Measurements from ENCODE around the gene SUN1. TPM values are rescaled to one million over a fixed set of nuclear protein-coding genes. Genes with fewer than 3 reads are reported as not detected.

Gene SUN1
- total and polyA plus RNA-seq, 10 of the 15 experiments (the other 5 are each of a cell fraction or from before 2014, with no cell fraction given): 27.8 to 107 (median 65.8) TPM

- TF ChIP-seq CBX3 (IDR thresholded peaks at IDR 0.05; ENCODE audit: borderline replicate concordance, low read depth): no peak
- TF ChIP-seq FOS (IDR thresholded peaks at IDR 0.05; ENCODE audit: borderline replicate concordance, extremely low read depth, insufficient read length): no peak
- TF ChIP-seq, protein P1, sequence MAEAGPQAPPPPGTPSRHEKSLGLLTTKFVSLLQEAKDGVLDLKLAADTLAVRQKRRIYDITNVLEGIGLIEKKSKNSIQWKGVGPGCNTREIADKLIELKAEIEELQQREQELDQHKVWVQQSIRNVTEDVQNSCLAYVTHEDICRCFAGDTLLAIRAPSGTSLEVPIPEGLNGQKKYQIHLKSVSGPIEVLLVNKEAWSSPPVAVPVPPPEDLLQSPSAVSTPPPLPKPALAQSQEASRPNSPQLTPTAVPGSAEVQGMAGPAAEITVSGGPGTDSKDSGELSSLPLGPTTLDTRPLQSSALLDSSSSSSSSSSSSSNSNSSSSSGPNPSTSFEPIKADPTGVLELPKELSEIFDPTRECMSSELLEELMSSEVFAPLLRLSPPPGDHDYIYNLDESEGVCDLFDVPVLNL (IDR thresholded peaks at IDR 0.05; ENCODE audit: low read depth, low read length): no peak
- no peak for TF ChIP-seq PAX8 (IDR thresholded peaks at IDR 0.05)
- peak in 1 of 2 experiments; percentile 73; a peak in 1 of 3 replicates for TF ChIP-seq EGR1 (IDR thresholded peaks at IDR 0.05; ENCODE audit: borderline replicate concordance in 1 of 2, low read depth in 2 of 2, low read length in 2 of 2)
- TF ChIP-seq TBL1XR1 (IDR thresholded peaks at IDR 0.05; ENCODE audit: low read depth, low read length): no peak
- TF ChIP-seq BCLAF1 (IDR thresholded peaks at IDR 0.05): no peak
- TF ChIP-seq DPF2 (IDR thresholded peaks at IDR 0.05): 0 out of 2 replicates have a peak, but pooled peaks have one; percentile 42
- TF ChIP-seq, protein P2, sequence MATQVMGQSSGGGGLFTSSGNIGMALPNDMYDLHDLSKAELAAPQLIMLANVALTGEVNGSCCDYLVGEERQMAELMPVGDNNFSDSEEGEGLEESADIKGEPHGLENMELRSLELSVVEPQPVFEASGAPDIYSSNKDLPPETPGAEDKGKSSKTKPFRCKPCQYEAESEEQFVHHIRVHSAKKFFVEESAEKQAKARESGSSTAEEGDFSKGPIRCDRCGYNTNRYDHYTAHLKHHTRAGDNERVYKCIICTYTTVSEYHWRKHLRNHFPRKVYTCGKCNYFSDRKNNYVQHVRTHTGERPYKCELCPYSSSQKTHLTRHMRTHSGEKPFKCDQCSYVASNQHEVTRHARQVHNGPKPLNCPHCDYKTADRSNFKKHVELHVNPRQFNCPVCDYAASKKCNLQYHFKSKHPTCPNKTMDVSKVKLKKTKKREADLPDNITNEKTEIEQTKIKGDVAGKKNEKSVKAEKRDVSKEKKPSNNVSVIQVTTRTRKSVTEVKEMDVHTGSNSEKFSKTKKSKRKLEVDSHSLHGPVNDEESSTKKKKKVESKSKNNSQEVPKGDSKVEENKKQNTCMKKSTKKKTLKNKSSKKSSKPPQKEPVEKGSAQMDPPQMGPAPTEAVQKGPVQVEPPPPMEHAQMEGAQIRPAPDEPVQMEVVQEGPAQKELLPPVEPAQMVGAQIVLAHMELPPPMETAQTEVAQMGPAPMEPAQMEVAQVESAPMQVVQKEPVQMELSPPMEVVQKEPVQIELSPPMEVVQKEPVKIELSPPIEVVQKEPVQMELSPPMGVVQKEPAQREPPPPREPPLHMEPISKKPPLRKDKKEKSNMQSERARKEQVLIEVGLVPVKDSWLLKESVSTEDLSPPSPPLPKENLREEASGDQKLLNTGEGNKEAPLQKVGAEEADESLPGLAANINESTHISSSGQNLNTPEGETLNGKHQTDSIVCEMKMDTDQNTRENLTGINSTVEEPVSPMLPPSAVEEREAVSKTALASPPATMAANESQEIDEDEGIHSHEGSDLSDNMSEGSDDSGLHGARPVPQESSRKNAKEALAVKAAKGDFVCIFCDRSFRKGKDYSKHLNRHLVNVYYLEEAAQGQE (IDR thresholded peaks at IDR 0.05; ENCODE audit: low read depth, low read length): no peak
- TF ChIP-seq, protein P3, sequence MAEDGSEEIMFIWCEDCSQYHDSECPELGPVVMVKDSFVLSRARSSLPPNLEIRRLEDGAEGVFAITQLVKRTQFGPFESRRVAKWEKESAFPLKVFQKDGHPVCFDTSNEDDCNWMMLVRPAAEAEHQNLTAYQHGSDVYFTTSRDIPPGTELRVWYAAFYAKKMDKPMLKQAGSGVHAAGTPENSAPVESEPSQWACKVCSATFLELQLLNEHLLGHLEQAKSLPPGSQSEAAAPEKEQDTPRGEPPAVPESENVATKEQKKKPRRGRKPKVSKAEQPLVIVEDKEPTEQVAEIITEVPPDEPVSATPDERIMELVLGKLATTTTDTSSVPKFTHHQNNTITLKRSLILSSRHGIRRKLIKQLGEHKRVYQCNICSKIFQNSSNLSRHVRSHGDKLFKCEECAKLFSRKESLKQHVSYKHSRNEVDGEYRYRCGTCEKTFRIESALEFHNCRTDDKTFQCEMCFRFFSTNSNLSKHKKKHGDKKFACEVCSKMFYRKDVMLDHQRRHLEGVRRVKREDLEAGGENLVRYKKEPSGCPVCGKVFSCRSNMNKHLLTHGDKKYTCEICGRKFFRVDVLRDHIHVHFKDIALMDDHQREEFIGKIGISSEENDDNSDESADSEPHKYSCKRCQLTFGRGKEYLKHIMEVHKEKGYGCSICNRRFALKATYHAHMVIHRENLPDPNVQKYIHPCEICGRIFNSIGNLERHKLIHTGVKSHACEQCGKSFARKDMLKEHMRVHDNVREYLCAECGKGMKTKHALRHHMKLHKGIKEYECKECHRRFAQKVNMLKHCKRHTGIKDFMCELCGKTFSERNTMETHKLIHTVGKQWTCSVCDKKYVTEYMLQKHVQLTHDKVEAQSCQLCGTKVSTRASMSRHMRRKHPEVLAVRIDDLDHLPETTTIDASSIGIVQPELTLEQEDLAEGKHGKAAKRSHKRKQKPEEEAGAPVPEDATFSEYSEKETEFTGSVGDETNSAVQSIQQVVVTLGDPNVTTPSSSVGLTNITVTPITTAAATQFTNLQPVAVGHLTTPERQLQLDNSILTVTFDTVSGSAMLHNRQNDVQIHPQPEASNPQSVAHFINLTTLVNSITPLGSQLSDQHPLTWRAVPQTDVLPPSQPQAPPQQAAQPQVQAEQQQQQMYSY (CRISPR knock-in tag; IDR thresholded peaks at IDR 0.05): no peak
- TF ChIP-seq MAX (IDR thresholded peaks at IDR 0.05; ENCODE audit: low read depth, low read length): no peak
- TF ChIP-seq NR2C2 (IDR thresholded peaks at IDR 0.05; ENCODE audit: borderline replicate concordance, control insufficient read depth, insufficient read length, low read depth): no peak
- TF ChIP-seq SMAD5 (IDR thresholded peaks at IDR 0.05; ENCODE audit: low read depth): no peak
- TF ChIP-seq IRF3 (IDR thresholded peaks at IDR 0.05): no peak
- peak; percentile 34; the same call in 1 of the 2 replicates for TF ChIP-seq POLR2AphosphoS5 (IDR thresholded peaks at IDR 0.05; ENCODE audit: low read length)
These were observed 15.3 kb upstream of the SUN1 start (continued) for GRCh38 chr7:816751-817671.
